Activated CD8-positive, alpha-beta T cell treated with anti-CD3 and anti-CD28 coated beads, Interleukin-2, amount 10 ng/mL, durations not matched to agents 7 days and 5 days (primary cell): ENCODE results near the gene GFRA1. TPM values are rescaled to one million over a fixed set of nuclear protein-coding genes. Genes with fewer than 3 reads are reported as not detected.
A peak's percentile ranks its signal among the peaks of the same experiment; 100 is the strongest.

Source experiments
- ATAC-seq: fragments of 150-1000 bp; cut with Tn5 transposase; one replicate; pipeline ENCODE4 v1.10.0; 2021; ENCODE audit warnings: moderate library complexity
- CTCF ChIA-PET: fragments of 350-600 bp; sonication (Branson Sonifier 250); formaldehyde crosslinking; loops from one replicate; lab custom pipeline; 2021; ENCODE audit warnings: antibody characterized with exemption; lab: Charles Lee
- POLR2A ChIA-PET: fragments of 350-600 bp; sonication (Branson Sonifier 250); formaldehyde crosslinking; loops from one replicate; lab custom pipeline; 2021; ENCODE audit warnings: antibody characterized with exemption; lab: Charles Lee
- DNase-seq: peaks from one replicate; pipeline ENCODE4 v3.0.0-alpha.2; 2020
- H3K27ac Mint-ChIP-seq: one replicate; pipeline ENCODE4 v1.8.0; 2021; ENCODE audit warnings: mild to moderate bottlenecking, mixed read lengths
- H3K27me3 Mint-ChIP-seq: one replicate; pipeline ENCODE4 v1.8.0; 2021; ENCODE audit warnings: low read depth, mixed read lengths
- H3K36me3 Mint-ChIP-seq: one replicate; pipeline ENCODE4 v1.8.0; 2021; ENCODE audit warnings: low read depth, mixed read lengths
- H3K4me1 Mint-ChIP-seq: one replicate; pipeline ENCODE4 v1.8.0; 2021; ENCODE audit warnings: low read depth, mixed read lengths
- H3K4me3 Mint-ChIP-seq: one replicate; pipeline ENCODE4 v1.8.0; 2021; ENCODE audit warnings: mild to moderate bottlenecking, mixed read lengths
- H3K9me3 Mint-ChIP-seq: one replicate; pipeline ENCODE4 v1.8.0; 2022; ENCODE audit warnings: mixed read lengths; ENCODE audit not compliant: insufficient read depth
- total RNA-seq, 2 experiments: library from RNA; stranded (reverse); gene quantifications; one replicate each; pipeline ENCODE4 v1.2.3, GENCODE V29; 2021

The GFRA1 gene
- total RNA-seq, 2 experiments from 2014 or later = not detected

GRCh38 chr10:116292493-116292892 lies 19.5 kb upstream of the GFRA1 start:
- Mint-ChIP-seq H3K9me3 (no peaks in the 10 kb centered on the region), H3K27ac (no peak overlapping the region), H3K27me3 (no peaks in the 10 kb centered on the region), H3K4me1 (no peaks in the 10 kb centered on the region), H3K4me3 (no peak overlapping the region), H3K36me3 (no peaks in the 10 kb centered on the region)
- DNase-seq (no peak), ATAC-seq (no peak)
- POLR2A ChIA-PET = no interaction called here
- CTCF ChIA-PET = no interaction called here

- Mint-ChIP-seq H3K4me3 (no peak overlapping the region), H3K36me3 (no peaks in the 10 kb centered on the region), H3K4me1 (peaks cover 6% of the 10 kb centered on the region), H3K27me3 (peaks cover 6% of the 10 kb centered on the region), H3K27ac (no peak overlapping the region), H3K9me3 (no peaks in the 10 kb centered on the region)
- ATAC-seq = no peak
- CTCF ChIA-PET = no interaction called here
- POLR2A ChIA-PET = no interaction called here
- no peak for DNase-seq
Observed at GRCh38 chr10:116289652-116290051, 16.6 kb upstream of the GFRA1 start.

- no peaks in the 10 kb centered on the region for H3K36me3 Mint-ChIP-seq
- no peak overlapping the region for H3K27ac Mint-ChIP-seq
- no peak for ATAC-seq
- peaks cover 6% of the 10 kb centered on the region for H3K4me1 Mint-ChIP-seq
- POLR2A ChIA-PET = interaction anchor here (1.4 kb wide), 1 partner anchor 11 kb away, joined by 3 read pairs; no protein-coding TSS in a partner anchor
- H3K9me3 Mint-ChIP-seq = no peaks in the 10 kb centered on the region
- no peak overlapping the region for H3K4me3 Mint-ChIP-seq
- CTCF ChIA-PET = interaction anchor here (1.0 to 1.7 kb wide), 4 partner anchors 9 to 582 kb away, joined by 3 to 4 read pairs (median 4); no protein-coding TSS in a partner anchor
- peaks cover 6% of the 10 kb centered on the region for H3K27me3 Mint-ChIP-seq
- DNase-seq = peak; percentile 44
Observed at GRCh38 chr10:116287906-116288501, 15.0 kb upstream of the GFRA1 start.

- Mint-ChIP-seq H3K36me3 (no peaks in the 10 kb centered on the region), H3K9me3 (no peaks in the 10 kb centered on the region), H3K4me1 (peaks cover 6% of the 10 kb centered on the region), H3K4me3 (no peak overlapping the region), H3K27me3 (peaks cover 6% of the 10 kb centered on the region), H3K27ac (no peak overlapping the region)
- ChIA-PET CTCF (interaction anchor here (0.7 to 1.7 kb wide), 2 partner anchors 11 to 580 kb away, joined by 3 to 4 read pairs; no protein-coding TSS in a partner anchor), POLR2A (no interaction called here)
- ATAC-seq (no peak), DNase-seq (no peak)
Observed at GRCh38 chr10:116286626-116287200, 13.7 kb upstream of the GFRA1 start.

GRCh38 chr10:116281775-116282174 lies 8.8 kb upstream of the GFRA1 start:
- Mint-ChIP-seq H3K4me3 (no peak overlapping the region), H3K4me1 (peaks cover 3% of the 10 kb centered on the region), H3K27ac (no peak overlapping the region), H3K9me3 (no peaks in the 10 kb centered on the region), H3K36me3 (no peaks in the 10 kb centered on the region), H3K27me3 (peaks cover 13% of the 10 kb centered on the region)
- ChIA-PET POLR2A (no interaction called here), CTCF (interaction anchor here (0.6 kb wide), 1 partner anchor 51 kb away, joined by 3 read pairs; no protein-coding TSS in a partner anchor)
- DNase-seq (no peak), ATAC-seq (no peak)

GRCh38 chr10:116278846-116279245 lies 5.8 kb upstream of the GFRA1 start:
- no peaks in the 10 kb centered on the region for H3K9me3 Mint-ChIP-seq
- CTCF ChIA-PET = no interaction called here
- ATAC-seq = no peak
- DNase-seq = no peak
- peaks cover 27% of the 10 kb centered on the region for H3K27me3 Mint-ChIP-seq
- H3K36me3 Mint-ChIP-seq = no peaks in the 10 kb centered on the region
- POLR2A ChIA-PET = no interaction called here
- no peak overlapping the region for H3K4me3 Mint-ChIP-seq
- no peak overlapping the region for H3K27ac Mint-ChIP-seq
- peaks cover 3% of the 10 kb centered on the region for H3K4me1 Mint-ChIP-seq

GRCh38 chr10:116276981-116277380 lies 4.0 kb upstream of the GFRA1 start:
- ATAC-seq (no peak), DNase-seq (no peak)
- Mint-ChIP-seq H3K4me1 (peaks cover 11% of the 10 kb centered on the region), H3K27ac (no peak overlapping the region), H3K27me3 (peaks cover 37% of the 10 kb centered on the region), H3K9me3 (no peaks in the 10 kb centered on the region), H3K36me3 (peaks cover 4% of the 10 kb centered on the region), H3K4me3 (no peak overlapping the region)
- ChIA-PET POLR2A (interaction anchor here (1.3 kb wide), 1 partner anchor 11 kb away, joined by 3 read pairs; no protein-coding TSS in a partner anchor), CTCF (no interaction called here)

GRCh38 chr10:116274064-116274904 lies 1.3 kb upstream of the GFRA1 start:
- ATAC-seq (no peak), DNase-seq (no peak)
- CTCF ChIA-PET = no interaction called here
- POLR2A ChIA-PET = no interaction called here
- H3K9me3 Mint-ChIP-seq = no peaks in the 10 kb centered on the region
- peaks cover 51% of the 10 kb centered on the region for H3K27me3 Mint-ChIP-seq
- H3K4me1 Mint-ChIP-seq = peaks cover 14% of the 10 kb centered on the region
- H3K4me3 Mint-ChIP-seq = peak overlapping the region; percentile 37
- H3K36me3 Mint-ChIP-seq = peaks cover 4% of the 10 kb centered on the region
- no peak overlapping the region for H3K27ac Mint-ChIP-seq

- DNase-seq (no peak), ATAC-seq (no peak)
- ChIA-PET POLR2A (interaction anchor here (0.6 kb wide), 1 partner anchor 20 kb away, joined by 3 read pairs; no protein-coding TSS in a partner anchor), CTCF (no interaction called here)
- Mint-ChIP-seq H3K27me3 (peaks cover 55% of the 10 kb centered on the region), H3K9me3 (no peaks in the 10 kb centered on the region), H3K36me3 (peaks cover 4% of the 10 kb centered on the region), H3K4me1 (peaks cover 14% of the 10 kb centered on the region), H3K27ac (no peak overlapping the region), H3K4me3 (no peak overlapping the region)
Observed at GRCh38 chr10:116271593-116272439, 1.2 kb downstream of the GFRA1 start.

- ATAC-seq = no peak
- H3K4me1 Mint-ChIP-seq = peaks cover 14% of the 10 kb centered on the region
- ChIA-PET POLR2A (interaction anchor here (0.6 kb wide), 1 partner anchor 19 kb away, joined by 3 read pairs; no protein-coding TSS in a partner anchor), CTCF (no interaction called here)
- H3K9me3 Mint-ChIP-seq = no peaks in the 10 kb centered on the region
- H3K27me3 Mint-ChIP-seq = peaks cover 52% of the 10 kb centered on the region
- peaks cover 4% of the 10 kb centered on the region for H3K36me3 Mint-ChIP-seq
- DNase-seq = no peak
- H3K4me3 Mint-ChIP-seq = no peak overlapping the region
- H3K27ac Mint-ChIP-seq = no peak overlapping the region
Observed at GRCh38 chr10:116270771-116271592, 2.0 kb downstream of the GFRA1 start.
